ENCODE data around the gene OAS3.

Gene OAS3

GRCh38 chr12:113019025-113019424 lies 80.8 kb downstream of the OAS3 start:
- Histone ChIP-seq H3K79me2 (ENCODE audit: insufficient read depth, low read depth) (no peaks in the 10 kb centered on the region), H3K27ac (no peak overlapping the region), H4K20me1 (ENCODE audit: insufficient read depth) (no peaks in the 10 kb centered on the region), H3K36me3 (ENCODE audit: insufficient read depth) (no peaks in the 10 kb centered on the region), H3K27me3 (ENCODE audit: insufficient read depth, low read depth) (no peaks in the 10 kb centered on the region), H3K4me3 (IDR thresholded peaks at IDR 0.05; ENCODE audit: insufficient read depth, low read depth, low read length) (no peak overlapping the region), H2AFZ (ENCODE audit: low read depth) (no peak overlapping the region), H3K4me2 (no peak overlapping the region), H3K4me1 (ENCODE audit: low read depth, poor library complexity, severe bottlenecking) (no peaks in the 10 kb centered on the region), H3K9ac (no peak overlapping the region)
- no peak for TF ChIP-seq CTCF (conservative IDR thresholded peaks at IDR 0.05; ENCODE audit: low read depth, low read length)

- no peak overlapping the region for H3K9ac ChIP-seq
- no peaks in the 10 kb centered on the region for H3K36me3 ChIP-seq (ENCODE audit: insufficient read depth)
- no peaks in the 10 kb centered on the region for H3K27me3 ChIP-seq (ENCODE audit: insufficient read depth, low read depth)
- H3K79me2 ChIP-seq (ENCODE audit: insufficient read depth, low read depth) = no peaks in the 10 kb centered on the region
- no peak overlapping the region for H3K4me2 ChIP-seq
- no peak for TF ChIP-seq CTCF (conservative IDR thresholded peaks at IDR 0.05; ENCODE audit: low read depth, low read length)
- H3K27ac ChIP-seq = no peak overlapping the region
- no peaks in the 10 kb centered on the region for H4K20me1 ChIP-seq (ENCODE audit: insufficient read depth)
- no peaks in the 10 kb centered on the region for H3K4me1 ChIP-seq (ENCODE audit: low read depth, poor library complexity, severe bottlenecking)
- H3K4me3 ChIP-seq (IDR thresholded peaks at IDR 0.05; ENCODE audit: insufficient read depth, low read depth, low read length) = no peak overlapping the region
- no peak overlapping the region for H2AFZ ChIP-seq (ENCODE audit: low read depth)
These were observed 83.2 kb downstream of the OAS3 start for GRCh38 chr12:113021500-113021899.

All from KMS-11 (cell line).